GM23338 (cell line): ENCODE measurements around the gene MFAP3L.

Experiments
- CREB1 ChIP-seq: fragments of 250-450 bp; sonication (Bioruptor Pico); IDR thresholded peaks from 2 replicates; pipeline ENCODE4 v1.5.0; 2020; ENCODE audit warnings: low read depth, mild to moderate bottlenecking, moderate library complexity
- CTCF ChIP-seq, 2 experiments: fragments of 200-600 bp in 1 of 2; sonication (generic) in 1 of 2; conservative IDR thresholded peaks; 2 replicates each; pipeline versions ENCODE4 v1.5.1 to v1.6.1; 2016 to 2017; ENCODE audit warnings: antibody characterized with exemption in 2 of 2, low read depth in 2 of 2, mild to moderate bottlenecking in 2 of 2, moderate library complexity in 1 of 2
- ETS1 ChIP-seq: IDR thresholded peaks from 2 replicates; pipeline ENCODE4 v1.6.1; 2016; ENCODE audit warnings: antibody characterized with exemption
- EZH2 ChIP-seq: fragments of 200-600 bp; sonication (generic); IDR thresholded peaks from one replicate; pipeline ENCODE4 v1.8.0; 2017; ENCODE audit warnings: antibody characterized with exemption, mild to moderate bottlenecking, low read depth; ENCODE audit not compliant: unreplicated experiment
- EZH2phosphoT487 ChIP-seq: fragments of 200-600 bp; sonication (generic); IDR thresholded peaks from one replicate; pipeline ENCODE4 v1.8.1; 2018; ENCODE audit warnings: antibody characterized with exemption; ENCODE audit not compliant: unreplicated experiment
- JUNB ChIP-seq: IDR thresholded peaks from one replicate; pipeline ENCODE4 v1.6.1; 2016; ENCODE audit warnings: antibody characterized with exemption; ENCODE audit not compliant: unreplicated experiment
- NANOG ChIP-seq: IDR thresholded peaks from 2 replicates; pipeline ENCODE4 v1.6.1; 2016; ENCODE audit warnings: antibody characterized with exemption, borderline replicate concordance
- POLR2AphosphoS5 ChIP-seq: IDR thresholded peaks from 2 replicates; pipeline ENCODE4 v1.6.1; 2016; ENCODE audit warnings: antibody characterized with exemption, low read depth
- REST ChIP-seq: IDR thresholded peaks from one replicate; pipeline ENCODE4 v1.6.1; 2018; ENCODE audit warnings: antibody characterized with exemption; ENCODE audit not compliant: unreplicated experiment
- STAT1 ChIP-seq: IDR thresholded peaks from one replicate; pipeline ENCODE4 v1.6.1; 2016; ENCODE audit warnings: antibody characterized with exemption; ENCODE audit not compliant: unreplicated experiment
- ZNF114 ChIP-seq: fragments of 250-450 bp; sonication (Bioruptor Pico); IDR thresholded peaks from 2 replicates; pipeline ENCODE4 v1.5.0; 2020; ENCODE audit warnings: mild to moderate bottlenecking, moderate library complexity
- ZNF331 ChIP-seq: fragments of 250-450 bp; sonication (Bioruptor Pico); IDR thresholded peaks from 2 replicates; pipeline ENCODE4 v1.5.0; 2020; ENCODE audit warnings: low read depth, mild to moderate bottlenecking, moderate library complexity

- TF ChIP-seq EZH2 (no peak), POLR2AphosphoS5 (no peak), REST (no peak), EZH2phosphoT487 (no peak), CTCF (conservative IDR thresholded peaks at IDR 0.05; ENCODE audit: low read depth in 2 of 2) (no peak), JUNB (no peak), ZNF331 (no peak), CREB1 (no peak), STAT1 (no peak), ZNF114 (no peak), ETS1 (no peak), NANOG (no peak)
Observed at GRCh38 chr4:169963998-169964397, 62.2 kb downstream of the MFAP3L start.
